Thymus (tissue), 11 donors: ENCODE measurements around the gene ZNHIT6. TPM values are rescaled to one million over a fixed set of nuclear protein-coding genes. Genes with fewer than 3 reads are reported as not detected.

ENCODE experiments used
- DNase-seq, 9 donors: peaks; one replicate each; pipeline ENCODE4 v3.0.0-alpha.2; 2013; ENCODE audit warnings: low spot score in 9 of 9, low read depth in 6 of 9, missing footprints in 1 of 9
- H3K27ac ChIP-seq, 2 donors: one replicate each; pipeline ENCODE4 v1.5.1; 2013; ENCODE audit warnings: control low read depth in 1 of 2, low read depth in 1 of 2, low read length in 1 of 2, mild to moderate bottlenecking in 1 of 2, moderate library complexity in 1 of 2
- H3K27me3 ChIP-seq, 2 donors: one replicate each; pipeline ENCODE4 v1.5.1; 2013; ENCODE audit warnings: low read length in 1 of 2; ENCODE audit not compliant: control insufficient read depth in 2 of 2, insufficient read depth in 1 of 2
- H3K36me3 ChIP-seq, 2 donors: one replicate each; pipeline ENCODE4 v1.5.1; 2013; ENCODE audit warnings: low read length in 1 of 2, mild to moderate bottlenecking in 1 of 2, moderate library complexity in 1 of 2; ENCODE audit not compliant: control insufficient read depth in 2 of 2, insufficient read depth in 2 of 2
- H3K4me1 ChIP-seq, 2 donors: one replicate each; pipeline ENCODE4 v1.5.1; 2013; ENCODE audit warnings: low read length in 2 of 2; ENCODE audit not compliant: control insufficient read depth in 2 of 2, insufficient read depth in 2 of 2
- H3K4me3 ChIP-seq, 2 donors: one replicate each; pipeline ENCODE4 v1.5.1; 2013; ENCODE audit warnings: low read length in 2 of 2, control low read depth in 1 of 2, mild to moderate bottlenecking in 1 of 2
- H3K9me3 ChIP-seq, 2 donors: one replicate each; pipeline ENCODE4 v1.5.1; 2013; ENCODE audit warnings: low read length in 1 of 2, mild to moderate bottlenecking in 1 of 2; ENCODE audit not compliant: control insufficient read depth in 2 of 2, insufficient read depth in 1 of 2
- WGBS: extraction: QIAGEN DNeasy Blood & Tissue Kit; methylation state at CpG from one replicate; pipeline ENCODE4 v1.1.7; 2013; 5-methylcytosine and 5-hydroxymethylcytosine counted together
- polyA plus RNA-seq: library from polyadenylated mRNA; stranded (reverse); fragments of 200-250 nt; gene quantifications from one replicate; pipeline ENCODE4 v1.2.3, GENCODE V29; 2013
- total RNA-seq: library from RNA; stranded (reverse); fragments of 120-200 nt; gene quantifications from one replicate; pipeline ENCODE4 v1.2.4, GENCODE V29; 2013
- donor health status: healthy.

The ZNHIT6 gene
- total and polyA plus RNA-seq, 2 donors, result 10.0 to 14.1 TPM

DNA sequence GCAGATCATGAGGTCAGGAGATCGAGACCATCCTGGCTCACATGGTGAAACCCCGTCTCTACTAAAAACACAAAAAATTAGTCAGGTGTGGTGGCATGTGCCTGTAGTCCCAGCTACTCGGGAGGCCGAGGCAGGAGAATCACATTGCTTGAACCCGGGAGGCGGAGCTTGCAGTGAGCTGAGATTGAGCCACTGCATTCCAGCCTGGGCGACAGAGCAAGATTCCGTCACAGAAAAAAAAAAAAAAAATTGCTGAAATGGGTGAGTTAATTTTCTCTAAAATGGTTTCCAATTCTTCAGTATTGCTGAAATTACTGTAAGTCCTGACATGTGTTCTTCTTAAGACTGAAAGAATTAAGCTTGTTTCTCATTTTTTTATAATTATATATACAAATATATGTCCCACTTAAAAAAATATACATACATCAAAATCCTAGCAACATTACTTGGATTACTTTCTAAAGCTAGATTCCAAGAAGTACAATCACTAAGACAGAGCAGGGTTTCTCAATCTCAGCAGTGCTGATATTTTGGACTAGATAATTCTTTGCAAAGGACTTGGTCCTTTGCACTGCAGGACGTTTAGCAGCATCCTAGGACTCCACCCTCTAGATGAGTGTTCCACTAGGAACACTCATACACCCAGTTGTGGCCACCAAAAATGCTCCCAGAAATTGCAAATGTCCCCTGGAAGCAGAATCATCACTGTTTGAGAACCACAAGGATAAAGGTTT, 24.8 kb downstream of the ZNHIT6 start:
- H3K4me1 ChIP-seq, result no peaks in the 10 kb centered on the region
- no peak overlapping the region for H3K27ac ChIP-seq
- H3K9me3 ChIP-seq, result no peaks in the 10 kb centered on the region
- peaks cover 2 to 6% of the 10 kb centered on the region in 2 donors for H3K36me3 ChIP-seq
- WGBS, result 96% methylated on average over 9 of the region's 9 CpGs
- no peak overlapping the region for H3K4me3 ChIP-seq
- no peak for DNase-seq
- no peaks in the 10 kb centered on the region for H3K27me3 ChIP-seq

DNA sequence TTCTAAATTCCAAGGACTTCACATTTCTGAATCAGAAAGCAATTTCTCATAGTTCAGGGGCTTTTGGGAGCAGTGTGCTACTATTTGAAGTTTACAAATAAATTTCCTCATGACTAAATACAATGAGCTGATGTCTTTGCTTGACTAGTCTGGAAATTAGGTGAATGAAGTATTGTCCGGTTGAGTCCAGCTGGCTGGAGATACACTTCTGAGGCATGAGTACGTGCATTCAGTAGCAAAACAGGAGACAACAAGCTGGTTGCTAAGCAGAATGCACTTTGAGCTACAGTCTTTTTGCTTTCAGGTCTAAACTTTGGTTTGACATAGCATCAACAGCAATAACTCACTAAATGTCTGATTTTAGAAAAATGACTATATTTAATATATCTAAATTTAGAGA, 27.1 kb downstream of the ZNHIT6 start:
- no peaks in the 10 kb centered on the region for H3K9me3 ChIP-seq
- no peak for DNase-seq
- H3K27ac ChIP-seq, result no peak overlapping the region
- 96% methylated on average over 2 of the region's 2 CpGs for WGBS
- H3K4me1 ChIP-seq, result no peaks in the 10 kb centered on the region
- peaks cover 7 to 11% of the 10 kb centered on the region in 2 donors for H3K36me3 ChIP-seq
- no peak overlapping the region for H3K4me3 ChIP-seq
- no peaks in the 10 kb centered on the region for H3K27me3 ChIP-seq

- Histone ChIP-seq H3K4me1 (no peaks in the 10 kb centered on the region), H3K4me3 (no peak overlapping the region), H3K27me3 (no peaks in the 10 kb centered on the region), H3K27ac (no peak overlapping the region), H3K9me3 (no peaks in the 10 kb centered on the region), H3K36me3 (peaks cover 7 to 14% of the 10 kb centered on the region in 2 donors)
- DNase-seq, result no peak
- WGBS, result 96% methylated on average over 1 of the region's 1 CpG
These were observed 30.0 kb downstream of the ZNHIT6 start for GRCh38 chr1:85678193-85678592.

- Histone ChIP-seq H3K27ac (no peak overlapping the region), H3K9me3 (no peaks in the 10 kb centered on the region), H3K27me3 (no peaks in the 10 kb centered on the region), H3K36me3 (peaks cover 7 to 14% of the 10 kb centered on the region in 2 donors), H3K4me3 (no peak overlapping the region), H3K4me1 (no peaks in the 10 kb centered on the region)
- DNase-seq, result no peak
- 98% methylated on average over 3 of the region's 3 CpGs for WGBS
These were observed 30.6 kb downstream of the ZNHIT6 start for GRCh38 chr1:85677656-85678055.

- Histone ChIP-seq H3K4me3 (no peak overlapping the region), H3K27me3 (no peaks in the 10 kb centered on the region), H3K36me3 (peaks cover 4 to 12% of the 10 kb centered on the region in 2 donors), H3K9me3 (no peaks in the 10 kb centered on the region), H3K27ac (no peak overlapping the region), H3K4me1 (no peaks in the 10 kb centered on the region)
- 99% methylated on average over 1 of the region's 1 CpG for WGBS
- no peak for DNase-seq
These were observed 36.1 kb downstream of the ZNHIT6 start for GRCh38 chr1:85672031-85672660.

- Histone ChIP-seq H3K27ac (no peak overlapping the region), H3K27me3 (no peaks in the 10 kb centered on the region), H3K4me1 (no peaks in the 10 kb centered on the region), H3K4me3 (no peak overlapping the region), H3K9me3 (no peaks in the 10 kb centered on the region), H3K36me3 (peaks cover 0 to 4% of the 10 kb centered on the region in 2 donors)
- WGBS, result 100% methylated on average over 1 of the region's 1 CpG
- DNase-seq, result no peak
These were observed 42.3 kb downstream of the ZNHIT6 start for GRCh38 chr1:85665932-85666331.

GRCh38 chr1:85663382-85663781, 44.9 kb downstream of the ZNHIT6 start:
- Histone ChIP-seq H3K9me3 (no peaks in the 10 kb centered on the region), H3K4me1 (no peaks in the 10 kb centered on the region), H3K36me3 (no peaks in the 10 kb centered on the region), H3K27ac (no peak overlapping the region), H3K4me3 (no peak overlapping the region), H3K27me3 (no peaks in the 10 kb centered on the region)
- DNase-seq, result no peak
- WGBS, result over 99% methylated on average over 2 of the region's 2 CpGs

DNA sequence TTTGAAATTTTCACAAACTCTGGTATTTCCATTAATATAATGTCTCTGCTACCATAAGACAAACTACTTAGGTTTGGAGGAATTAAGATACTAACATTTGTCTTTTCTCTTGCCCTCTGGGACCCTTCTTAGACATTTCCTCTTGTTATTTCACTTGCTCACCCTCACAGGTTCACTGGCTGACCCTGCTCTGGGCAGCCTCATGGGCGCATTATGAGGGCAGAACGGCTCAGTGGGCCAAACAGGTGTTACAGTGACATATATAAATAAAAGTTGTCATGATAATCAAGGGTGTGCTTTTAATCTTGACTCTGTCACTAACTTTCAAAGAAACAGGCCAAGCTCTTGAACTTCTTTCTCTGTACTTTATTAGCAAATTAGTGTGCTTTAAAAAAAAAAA, 46.5 kb downstream of the ZNHIT6 start:
- DNase-seq, result no peak
- WGBS, result 46% methylated on average over 2 of the region's 2 CpGs
- no peaks in the 10 kb centered on the region for H3K4me1 ChIP-seq
- no peak overlapping the region for H3K4me3 ChIP-seq
- no peaks in the 10 kb centered on the region for H3K9me3 ChIP-seq
- H3K36me3 ChIP-seq, result no peaks in the 10 kb centered on the region
- H3K27me3 ChIP-seq, result no peaks in the 10 kb centered on the region
- no peak overlapping the region for H3K27ac ChIP-seq

GRCh38 chr1:85660541-85660940, 47.7 kb downstream of the ZNHIT6 start:
- Histone ChIP-seq H3K4me3 (no peak overlapping the region), H3K4me1 (no peaks in the 10 kb centered on the region), H3K27me3 (no peaks in the 10 kb centered on the region), H3K27ac (no peak overlapping the region), H3K36me3 (no peaks in the 10 kb centered on the region), H3K9me3 (no peaks in the 10 kb centered on the region)
- DNase-seq, result no peak
